ENCODE measurements around the gene ELAVL4.

DNA sequence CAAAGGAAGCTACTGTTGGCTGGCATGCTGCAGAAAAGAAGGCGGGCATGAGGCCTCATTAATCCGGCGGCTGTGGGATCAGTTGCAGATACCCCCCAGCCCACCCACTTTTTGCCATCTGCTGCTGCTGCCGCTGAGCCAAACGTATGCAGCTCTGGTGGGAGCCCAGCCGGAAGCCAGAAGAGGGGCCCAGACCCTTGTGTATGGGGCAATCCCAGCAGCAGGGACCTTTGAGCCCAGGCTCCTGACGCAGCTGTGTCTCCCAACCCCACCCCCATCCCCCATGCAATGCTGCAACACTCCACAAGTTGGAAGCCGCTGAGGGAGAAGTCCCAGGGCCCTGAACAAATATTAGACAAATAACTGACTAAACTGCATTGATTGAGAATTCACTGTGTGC is 106.0 kb downstream of the ELAVL4 start:
- TF ChIP-seq CTCF (IDR thresholded peaks at IDR 0.05; ENCODE audit: insufficient read depth, low read length, poor library complexity, severe bottlenecking) (no peak), EZH2phosphoT487 (conservative IDR thresholded peaks at IDR 0.05; ENCODE audit: low read length) (no peak)

All from SU-DHL-6 (cell line).